ENCODE measurements around the gene KCNQ1OT1.
"Not testable (repeated sequence)": the region's sequence is repeated elsewhere in the genome, so short reads cannot be mapped to it uniquely, and the experiment has no call there.

KCNQ1OT1 gene

DNA sequence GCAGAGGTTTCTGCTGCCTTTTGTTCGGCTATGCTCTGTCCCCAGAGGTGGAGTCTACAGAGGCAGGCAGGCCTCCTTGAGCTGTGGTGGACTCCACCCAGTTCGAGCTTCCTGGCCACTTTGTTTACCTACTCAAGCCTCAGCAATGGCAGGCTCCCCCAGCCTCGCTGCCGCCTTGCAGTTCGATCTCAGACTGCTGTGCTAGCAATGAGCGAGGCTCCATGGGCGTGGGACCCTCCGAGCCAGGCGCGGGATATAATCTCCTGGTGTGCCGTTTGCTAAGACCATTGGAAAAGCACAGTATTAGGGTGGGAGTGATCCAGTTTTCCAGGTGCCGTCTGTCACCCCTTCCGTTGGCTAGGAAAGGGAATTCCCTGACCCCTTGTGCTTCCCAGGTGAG lies 60.0 kb downstream of the KCNQ1OT1 start:
- not testable (repeated sequence) for DNase-seq (ENCODE audit: low spot score); H4K8ac ChIP-seq (ENCODE audit: low read depth, low read length); H3K79me1 ChIP-seq (ENCODE audit: low read depth, low read length); H3K18ac ChIP-seq (ENCODE audit: low read length); H2BK15ac ChIP-seq (ENCODE audit: low read length); H3K4me3 ChIP-seq (ENCODE audit: low read length in 2 of 2); H4K91ac ChIP-seq (ENCODE audit: low read depth, low read length, poor library complexity); H3K4me1 ChIP-seq (ENCODE audit: control insufficient read depth in 2 of 2, insufficient read depth in 1 of 2, low read depth in 1 of 2, low read length in 2 of 2); H3K9ac ChIP-seq (ENCODE audit: low read depth, low read length, poor library complexity); H2AK5ac ChIP-seq (ENCODE audit: low read depth, low read length); H2AFZ ChIP-seq (ENCODE audit: low read length); H3K4me2 ChIP-seq (ENCODE audit: insufficient read depth, low read length, poor library complexity, severe bottlenecking); H3K14ac ChIP-seq (ENCODE audit: low read length); H2BK5ac ChIP-seq (ENCODE audit: low read length); H2BK120ac ChIP-seq (ENCODE audit: low read depth, low read length); H3K23ac ChIP-seq (ENCODE audit: low read depth, low read length, poor library complexity); H3K4ac ChIP-seq (ENCODE audit: low read length); H2BK12ac ChIP-seq (ENCODE audit: low read length); H3K27me3 ChIP-seq (ENCODE audit: control insufficient read depth in 3 of 3, insufficient read depth in 3 of 3, low read depth in 1 of 3, low read length in 3 of 3); H3K36me3 ChIP-seq (replicated peaks in 1 of 2; ENCODE audit: control insufficient read depth in 2 of 2, insufficient read depth in 2 of 2, low read length in 2 of 2); H3K27ac ChIP-seq (replicated peaks; ENCODE audit: low read length)
- H3K9me3 ChIP-seq (replicated peaks in 1 of 2; ENCODE audit: control insufficient read depth in 2 of 2, insufficient read depth in 1 of 2, low read depth in 1 of 2, low read length in 2 of 2) = peaks cover 4 to 19% of the 10 kb centered on the region in 2 donors
- WGBS, 2 donors (ENCODE audit: extremely low coverage in 2 of 2, insufficient read length in 2 of 2, insufficient replicate concordance in 1 of 2) = no CpG with 5 or more reads among the region's 13 CpGs

DNA sequence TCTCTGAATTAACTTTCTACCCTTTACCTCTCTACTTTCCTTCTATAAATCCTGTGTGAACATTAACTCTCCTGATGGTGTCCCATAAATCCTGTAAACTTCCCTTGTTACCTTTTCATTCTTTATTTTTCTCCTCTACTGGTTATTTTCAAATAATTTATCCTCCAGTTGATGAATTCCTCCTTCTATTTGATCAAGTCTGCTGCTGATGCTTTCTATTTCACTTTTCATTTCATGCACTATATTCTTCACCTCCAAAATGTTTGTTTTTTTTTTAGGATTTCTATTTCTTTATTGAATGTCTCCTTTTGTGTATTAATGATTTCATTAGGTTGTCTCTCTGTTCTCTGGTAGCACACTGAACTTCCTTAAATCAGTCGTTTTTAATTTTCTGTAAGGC lies 68.6 kb downstream of the KCNQ1OT1 start:
- Histone ChIP-seq H3K9me3 (replicated peaks in 1 of 2; ENCODE audit: control insufficient read depth in 2 of 2, insufficient read depth in 1 of 2, low read depth in 1 of 2, low read length in 2 of 2) (peaks cover 8 to 26% of the 10 kb centered on the region in 2 donors), H3K18ac (ENCODE audit: low read length) (no peak overlapping the region), H3K14ac (ENCODE audit: low read length) (no peak overlapping the region), H2BK120ac (ENCODE audit: low read depth, low read length) (no peak overlapping the region), H2AFZ (ENCODE audit: low read length) (no peak overlapping the region), H3K23ac (ENCODE audit: low read depth, low read length, poor library complexity) (no peak overlapping the region), H3K4me2 (ENCODE audit: insufficient read depth, low read length, poor library complexity, severe bottlenecking) (no peak overlapping the region), H2AK5ac (ENCODE audit: low read depth, low read length) (no peak overlapping the region), H3K36me3 (replicated peaks in 1 of 2; ENCODE audit: control insufficient read depth in 2 of 2, insufficient read depth in 2 of 2, low read length in 2 of 2) (no peaks in the 10 kb centered on the region), H3K27ac (replicated peaks; ENCODE audit: low read length) (no peak overlapping the region), H2BK5ac (ENCODE audit: low read length) (no peak overlapping the region), H4K8ac (ENCODE audit: low read depth, low read length) (no peak overlapping the region), H2BK15ac (ENCODE audit: low read length) (no peak overlapping the region), H3K79me1 (ENCODE audit: low read depth, low read length) (no peaks in the 10 kb centered on the region), H3K9ac (ENCODE audit: low read depth, low read length, poor library complexity) (no peak overlapping the region), H3K4me3 (ENCODE audit: low read length in 2 of 2) (no peak overlapping the region), H3K4me1 (ENCODE audit: control insufficient read depth in 2 of 2, insufficient read depth in 1 of 2, low read depth in 1 of 2, low read length in 2 of 2) (no peaks in the 10 kb centered on the region), H3K27me3 (ENCODE audit: control insufficient read depth in 3 of 3, insufficient read depth in 3 of 3, low read depth in 1 of 3, low read length in 3 of 3) (no peaks in the 10 kb centered on the region), H3K4ac (ENCODE audit: low read length) (no peak overlapping the region), H4K91ac (ENCODE audit: low read depth, low read length, poor library complexity) (no peak overlapping the region), H2BK12ac (ENCODE audit: low read length) (no peak overlapping the region)
- no peak for DNase-seq (ENCODE audit: low spot score)
- WGBS, 2 donors (ENCODE audit: extremely low coverage in 2 of 2, insufficient read length in 2 of 2, insufficient replicate concordance in 1 of 2) = no CpG with 5 or more reads among the region's 1 CpG

DNA sequence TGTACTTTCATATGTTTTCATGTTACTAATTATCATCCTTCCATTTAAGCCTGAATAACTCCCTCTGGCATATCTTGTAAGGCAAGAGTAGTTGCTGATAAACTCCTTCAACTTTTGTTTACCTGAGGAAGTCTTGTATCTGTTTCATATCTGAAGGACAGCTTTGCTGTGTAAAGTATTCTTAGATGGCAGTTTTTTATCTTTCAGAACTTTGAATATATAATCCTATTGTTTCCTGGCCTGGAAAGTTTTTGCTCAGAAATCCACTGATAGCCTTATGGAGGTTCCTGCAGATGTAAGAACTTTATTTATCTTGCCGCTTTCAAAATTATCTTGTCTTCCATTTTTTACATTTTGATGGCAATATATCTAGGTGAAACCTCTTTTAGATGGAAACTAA lies 69.1 kb downstream of the KCNQ1OT1 start:
- H2BK15ac ChIP-seq (ENCODE audit: low read length) = no peak overlapping the region
- H4K91ac ChIP-seq (ENCODE audit: low read depth, low read length, poor library complexity) = no peak overlapping the region
- H3K18ac ChIP-seq (ENCODE audit: low read length) = no peak overlapping the region
- H3K79me1 ChIP-seq (ENCODE audit: low read depth, low read length) = no peaks in the 10 kb centered on the region
- no peak overlapping the region for H2BK12ac ChIP-seq (ENCODE audit: low read length)
- H3K36me3 ChIP-seq (replicated peaks in 1 of 2; ENCODE audit: control insufficient read depth in 2 of 2, insufficient read depth in 2 of 2, low read length in 2 of 2) = no peaks in the 10 kb centered on the region
- no peak overlapping the region for H3K4me3 ChIP-seq (ENCODE audit: low read length in 2 of 2)
- H3K4me2 ChIP-seq (ENCODE audit: insufficient read depth, low read length, poor library complexity, severe bottlenecking) = no peak overlapping the region
- no peak overlapping the region for H3K9ac ChIP-seq (ENCODE audit: low read depth, low read length, poor library complexity)
- WGBS, 2 donors (ENCODE audit: extremely low coverage in 2 of 2, insufficient read length in 2 of 2, insufficient replicate concordance in 1 of 2) = no CpG with 5 or more reads among the region's 1 CpG
- peaks cover 8 to 26% of the 10 kb centered on the region in 2 donors for H3K9me3 ChIP-seq (replicated peaks in 1 of 2; ENCODE audit: control insufficient read depth in 2 of 2, insufficient read depth in 1 of 2, low read depth in 1 of 2, low read length in 2 of 2)
- H3K27me3 ChIP-seq (ENCODE audit: control insufficient read depth in 3 of 3, insufficient read depth in 3 of 3, low read depth in 1 of 3, low read length in 3 of 3) = no peaks in the 10 kb centered on the region
- no peak overlapping the region for H2BK120ac ChIP-seq (ENCODE audit: low read depth, low read length)
- H3K4me1 ChIP-seq (ENCODE audit: control insufficient read depth in 2 of 2, insufficient read depth in 1 of 2, low read depth in 1 of 2, low read length in 2 of 2) = no peaks in the 10 kb centered on the region
- no peak overlapping the region for H2BK5ac ChIP-seq (ENCODE audit: low read length)
- H3K27ac ChIP-seq (replicated peaks; ENCODE audit: low read length) = no peak overlapping the region
- no peak overlapping the region for H3K23ac ChIP-seq (ENCODE audit: low read depth, low read length, poor library complexity)
- H3K14ac ChIP-seq (ENCODE audit: low read length) = no peak overlapping the region
- H2AFZ ChIP-seq (ENCODE audit: low read length) = no peak overlapping the region
- H4K8ac ChIP-seq (ENCODE audit: low read depth, low read length) = no peak overlapping the region
- no peak overlapping the region for H2AK5ac ChIP-seq (ENCODE audit: low read depth, low read length)
- no peak for DNase-seq (ENCODE audit: low spot score)
- no peak overlapping the region for H3K4ac ChIP-seq (ENCODE audit: low read length)

DNA sequence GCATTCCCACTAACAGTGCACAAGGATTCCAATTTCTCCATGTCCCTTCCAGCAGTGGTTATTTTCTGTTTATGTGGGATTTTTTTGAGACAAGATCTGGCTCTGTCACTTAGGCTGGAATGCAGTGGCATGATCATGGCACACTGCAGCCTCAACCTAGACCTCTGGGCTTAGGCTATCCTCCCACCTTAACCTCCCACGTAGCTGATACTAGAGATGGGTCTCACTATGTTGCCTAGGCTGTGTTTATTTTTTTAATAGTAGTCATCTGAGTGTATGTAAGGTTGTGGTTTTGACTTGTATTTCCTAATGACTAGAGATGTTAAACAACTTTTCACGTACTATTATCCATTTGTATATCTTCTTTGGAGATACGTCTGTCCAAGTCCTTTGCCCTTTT lies 74.6 kb downstream of the KCNQ1OT1 start:
- no peak overlapping the region for H3K9ac ChIP-seq (ENCODE audit: low read depth, low read length, poor library complexity)
- no peak overlapping the region for H3K18ac ChIP-seq (ENCODE audit: low read length)
- H4K8ac ChIP-seq (ENCODE audit: low read depth, low read length) = no peak overlapping the region
- no peak overlapping the region for H2AFZ ChIP-seq (ENCODE audit: low read length)
- no peak overlapping the region for H3K27ac ChIP-seq (replicated peaks; ENCODE audit: low read length)
- H3K14ac ChIP-seq (ENCODE audit: low read length) = no peak overlapping the region
- H2BK120ac ChIP-seq (ENCODE audit: low read depth, low read length) = no peak overlapping the region
- H2AK5ac ChIP-seq (ENCODE audit: low read depth, low read length) = no peak overlapping the region
- H4K91ac ChIP-seq (ENCODE audit: low read depth, low read length, poor library complexity) = no peak overlapping the region
- H2BK15ac ChIP-seq (ENCODE audit: low read length) = no peak overlapping the region
- no peaks in the 10 kb centered on the region for H3K27me3 ChIP-seq (ENCODE audit: control insufficient read depth in 3 of 3, insufficient read depth in 3 of 3, low read depth in 1 of 3, low read length in 3 of 3)
- no peak overlapping the region for H3K4me3 ChIP-seq (ENCODE audit: low read length in 2 of 2)
- H3K4me2 ChIP-seq (ENCODE audit: insufficient read depth, low read length, poor library complexity, severe bottlenecking) = no peak overlapping the region
- no peak overlapping the region for H3K4ac ChIP-seq (ENCODE audit: low read length)
- H3K9me3 ChIP-seq (replicated peaks in 1 of 2; ENCODE audit: control insufficient read depth in 2 of 2, insufficient read depth in 1 of 2, low read depth in 1 of 2, low read length in 2 of 2) = peaks cover 0 to 4% of the 10 kb centered on the region in 2 donors
- no peaks in the 10 kb centered on the region for H3K36me3 ChIP-seq (replicated peaks in 1 of 2; ENCODE audit: control insufficient read depth in 2 of 2, insufficient read depth in 2 of 2, low read length in 2 of 2)
- no peak overlapping the region for H2BK12ac ChIP-seq (ENCODE audit: low read length)
- H3K4me1 ChIP-seq (ENCODE audit: control insufficient read depth in 2 of 2, insufficient read depth in 1 of 2, low read depth in 1 of 2, low read length in 2 of 2) = no peaks in the 10 kb centered on the region
- WGBS, 2 donors (ENCODE audit: extremely low coverage in 2 of 2, insufficient read length in 2 of 2, insufficient replicate concordance in 1 of 2) = no CpG with 5 or more reads among the region's 3 CpGs
- no peak overlapping the region for H3K23ac ChIP-seq (ENCODE audit: low read depth, low read length, poor library complexity)
- no peaks in the 10 kb centered on the region for H3K79me1 ChIP-seq (ENCODE audit: low read depth, low read length)
- no peak for DNase-seq (ENCODE audit: low spot score)
- no peak overlapping the region for H2BK5ac ChIP-seq (ENCODE audit: low read length)

Measured in neuronal stem cell (in vitro differentiated cells).